GM20000 (cell line): ENCODE data around the gene KLHDC10.

Experiments
- DNase-seq: peaks from one replicate; pipeline ENCODE4 v3.0.0; 2012; ENCODE audit warnings: low spot score
- TF ChIP-seq, protein P1 (sequence below): IDR thresholded peaks from 2 replicates; pipeline ENCODE4 v1.5.1; 2012; ENCODE audit warnings: mild to moderate bottlenecking, control low read depth; ENCODE audit errors: extremely low read depth, missing control alignments

Gene KLHDC10

DNA sequence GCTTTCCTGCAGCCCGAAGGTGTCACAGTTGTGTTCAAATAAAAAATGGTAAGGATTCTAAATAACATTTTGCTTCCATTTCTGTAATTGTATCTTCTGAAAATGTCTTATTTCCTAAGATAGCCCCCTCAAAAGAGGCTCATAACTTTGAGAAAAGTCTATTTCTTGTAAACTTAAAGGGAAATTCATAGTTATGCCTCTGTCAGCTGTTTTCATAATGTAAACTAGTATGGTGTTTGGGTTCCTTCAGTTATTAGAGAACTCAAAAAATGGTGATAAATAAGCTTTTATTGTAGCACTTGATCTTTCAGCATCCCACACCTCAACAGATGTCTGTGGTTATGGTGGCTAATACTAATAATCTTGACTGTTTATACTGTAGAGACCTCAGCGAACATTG, 57.1 kb downstream of the KLHDC10 start:
- TF ChIP-seq, protein P1, sequence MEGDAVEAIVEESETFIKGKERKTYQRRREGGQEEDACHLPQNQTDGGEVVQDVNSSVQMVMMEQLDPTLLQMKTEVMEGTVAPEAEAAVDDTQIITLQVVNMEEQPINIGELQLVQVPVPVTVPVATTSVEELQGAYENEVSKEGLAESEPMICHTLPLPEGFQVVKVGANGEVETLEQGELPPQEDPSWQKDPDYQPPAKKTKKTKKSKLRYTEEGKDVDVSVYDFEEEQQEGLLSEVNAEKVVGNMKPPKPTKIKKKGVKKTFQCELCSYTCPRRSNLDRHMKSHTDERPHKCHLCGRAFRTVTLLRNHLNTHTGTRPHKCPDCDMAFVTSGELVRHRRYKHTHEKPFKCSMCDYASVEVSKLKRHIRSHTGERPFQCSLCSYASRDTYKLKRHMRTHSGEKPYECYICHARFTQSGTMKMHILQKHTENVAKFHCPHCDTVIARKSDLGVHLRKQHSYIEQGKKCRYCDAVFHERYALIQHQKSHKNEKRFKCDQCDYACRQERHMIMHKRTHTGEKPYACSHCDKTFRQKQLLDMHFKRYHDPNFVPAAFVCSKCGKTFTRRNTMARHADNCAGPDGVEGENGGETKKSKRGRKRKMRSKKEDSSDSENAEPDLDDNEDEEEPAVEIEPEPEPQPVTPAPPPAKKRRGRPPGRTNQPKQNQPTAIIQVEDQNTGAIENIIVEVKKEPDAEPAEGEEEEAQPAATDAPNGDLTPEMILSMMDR, result no peak
- no peak for DNase-seq

DNA sequence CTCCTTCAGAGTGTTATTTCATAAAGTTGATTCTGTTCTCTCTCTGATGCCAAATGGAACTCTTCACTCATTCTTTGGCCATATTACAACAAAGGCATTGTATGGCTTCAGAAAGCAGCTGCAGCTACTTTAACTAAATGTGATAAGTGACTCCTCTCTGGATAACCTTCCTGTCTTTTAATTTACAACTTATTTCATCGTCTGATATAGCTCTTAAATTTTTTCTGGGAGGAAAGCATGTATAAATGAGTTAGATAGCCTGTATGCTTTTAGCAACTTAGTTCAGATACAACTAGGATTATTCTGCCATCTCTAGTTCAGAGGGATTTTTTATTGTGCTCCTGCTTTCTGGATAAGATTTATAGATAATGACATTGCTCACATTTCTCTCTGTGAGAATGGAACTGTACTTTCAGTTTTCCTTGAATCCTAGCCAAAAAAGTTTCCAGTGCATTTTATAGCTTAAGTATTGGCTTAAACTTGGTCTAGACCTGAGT, 57.5 kb downstream of the KLHDC10 start:
- DNase-seq, result no peak
- TF ChIP-seq, protein P1, result no peak

DNA sequence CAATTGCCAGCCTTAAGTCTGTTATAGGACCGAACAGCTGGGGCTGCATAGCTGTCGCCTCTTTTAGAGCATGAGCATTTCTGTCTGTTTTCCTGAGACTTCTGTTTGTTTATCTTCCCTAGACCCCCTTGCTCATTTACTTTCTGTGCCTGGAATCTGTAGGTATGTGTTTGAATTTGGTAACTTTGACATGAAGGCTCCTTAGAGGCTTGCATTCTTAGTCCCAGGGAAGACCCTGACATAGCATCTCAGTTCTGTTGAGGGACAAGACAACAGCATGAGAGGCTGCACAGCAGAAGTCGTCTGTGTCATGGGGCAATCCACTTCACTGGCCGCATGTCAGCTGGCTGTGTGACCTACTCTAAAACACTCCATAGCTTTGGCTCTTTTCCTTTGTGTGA, 58.7 kb downstream of the KLHDC10 start:
- no peak for DNase-seq

DNA sequence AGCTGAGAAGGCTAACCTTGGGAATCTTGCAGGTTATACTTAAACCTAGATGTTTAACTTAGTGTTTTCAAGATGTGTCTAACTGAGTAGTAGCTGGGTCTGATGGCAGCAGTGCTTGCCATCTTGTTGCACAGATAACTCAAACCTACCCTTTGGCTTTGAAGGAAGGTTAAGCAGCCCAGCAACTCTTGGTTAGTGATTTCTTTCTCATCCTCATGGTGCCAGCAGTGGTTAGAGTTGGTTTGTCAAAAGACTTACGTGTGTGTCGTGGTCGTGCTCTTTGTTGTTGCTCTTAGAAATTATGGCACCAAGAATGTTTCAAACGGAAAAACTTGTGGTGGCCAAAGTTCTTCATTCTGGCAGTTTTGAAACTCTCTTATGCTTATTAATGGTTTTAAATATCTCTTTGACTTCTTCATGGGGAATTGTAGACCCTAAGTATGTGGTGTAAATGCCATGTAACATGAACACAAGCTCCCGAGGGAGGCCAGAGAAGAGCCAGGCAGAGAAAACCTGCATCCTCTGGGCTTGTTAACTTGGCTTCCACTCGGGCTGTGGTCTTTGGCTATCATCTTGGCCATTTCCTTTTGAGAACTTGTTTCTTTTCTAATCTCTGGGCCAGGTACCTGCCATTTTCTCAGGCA, 61.0 kb downstream of the KLHDC10 start:
- DNase-seq, result no peak
- TF ChIP-seq, protein P1, result no peak

More for the DNA sequence above, 58.7 kb downstream of the KLHDC10 start:
- TF ChIP-seq, protein P1, result no peak

DNA sequence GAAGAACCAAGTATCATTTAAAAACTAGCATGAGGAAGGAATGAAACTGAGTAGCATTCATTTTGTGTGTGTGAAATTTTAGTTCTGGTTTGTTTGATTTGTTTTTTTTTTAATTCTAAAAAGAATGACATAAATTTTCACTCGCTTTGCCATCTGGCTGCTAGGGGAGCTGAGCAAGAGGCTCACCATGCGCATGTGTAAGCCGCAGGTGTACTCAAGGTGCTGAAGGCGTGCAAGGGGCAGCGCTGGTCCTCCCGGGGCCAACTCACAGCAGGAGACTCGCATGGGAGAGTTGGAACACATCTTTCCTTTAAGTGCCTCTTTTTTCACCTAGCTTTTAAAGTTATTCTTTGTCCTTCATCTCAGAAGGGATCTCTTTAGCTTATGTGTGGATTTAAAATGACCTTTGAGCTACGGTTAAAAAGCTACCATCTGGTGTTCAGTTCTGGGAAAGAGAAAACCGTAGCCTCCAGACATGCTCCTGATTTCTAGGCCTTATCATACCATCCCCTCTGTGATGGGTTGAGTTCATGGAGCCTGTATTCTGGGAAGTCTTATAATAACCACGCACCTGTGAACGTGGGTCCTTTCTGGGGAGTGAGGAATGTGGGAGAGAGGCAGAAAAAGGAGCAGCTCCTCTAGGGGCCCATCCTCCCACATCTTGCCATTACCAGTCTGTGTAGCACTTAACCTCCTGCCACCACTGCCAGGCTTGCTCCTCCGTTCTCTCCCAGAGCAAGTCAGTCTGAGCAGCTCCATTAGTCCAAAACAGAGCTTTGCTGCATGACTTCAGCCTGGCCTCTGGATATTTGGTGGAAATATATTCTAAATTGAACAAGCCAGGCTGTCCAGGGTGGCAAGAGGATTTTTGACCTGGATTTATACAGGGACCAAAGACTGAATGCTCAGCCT, 61.9 kb downstream of the KLHDC10 start:
- TF ChIP-seq, protein P1, result no peak
- no peak for DNase-seq

DNA sequence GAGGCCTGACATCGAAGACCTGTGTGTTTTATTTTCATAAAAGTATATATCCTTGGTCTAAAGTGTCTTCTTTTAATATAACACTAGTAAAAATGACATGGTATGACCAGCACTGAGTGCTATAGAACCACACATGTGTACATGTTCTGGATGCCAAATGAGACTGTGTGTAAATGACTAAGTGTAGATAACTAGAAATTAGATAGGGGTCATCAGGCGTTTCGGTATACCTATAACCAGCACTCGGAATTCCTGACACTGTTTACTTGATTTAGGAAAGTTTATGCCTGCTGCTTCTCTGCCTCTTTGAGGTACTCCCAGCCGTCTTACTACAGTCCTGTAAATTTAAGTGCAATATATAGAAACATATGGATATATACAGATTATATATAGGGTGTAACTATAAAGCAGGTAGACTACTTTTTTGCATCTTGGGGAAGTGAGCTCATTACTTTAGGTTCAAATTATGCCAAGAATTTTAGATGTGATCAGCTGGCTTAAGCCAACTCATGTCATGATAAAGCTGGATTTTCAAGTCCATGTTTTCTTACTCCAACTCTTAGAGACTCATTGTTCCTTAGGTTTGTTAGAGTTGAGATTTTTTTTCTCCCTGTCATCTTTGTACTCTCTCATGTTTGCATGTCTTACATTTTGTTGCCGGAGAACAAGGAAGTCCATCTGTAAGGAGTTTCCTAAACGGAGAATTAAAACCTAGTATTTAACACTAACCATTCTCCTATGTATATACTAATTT, 62.9 kb downstream of the KLHDC10 start:
- TF ChIP-seq, protein P1, result no peak
- DNase-seq, result no peak

DNA sequence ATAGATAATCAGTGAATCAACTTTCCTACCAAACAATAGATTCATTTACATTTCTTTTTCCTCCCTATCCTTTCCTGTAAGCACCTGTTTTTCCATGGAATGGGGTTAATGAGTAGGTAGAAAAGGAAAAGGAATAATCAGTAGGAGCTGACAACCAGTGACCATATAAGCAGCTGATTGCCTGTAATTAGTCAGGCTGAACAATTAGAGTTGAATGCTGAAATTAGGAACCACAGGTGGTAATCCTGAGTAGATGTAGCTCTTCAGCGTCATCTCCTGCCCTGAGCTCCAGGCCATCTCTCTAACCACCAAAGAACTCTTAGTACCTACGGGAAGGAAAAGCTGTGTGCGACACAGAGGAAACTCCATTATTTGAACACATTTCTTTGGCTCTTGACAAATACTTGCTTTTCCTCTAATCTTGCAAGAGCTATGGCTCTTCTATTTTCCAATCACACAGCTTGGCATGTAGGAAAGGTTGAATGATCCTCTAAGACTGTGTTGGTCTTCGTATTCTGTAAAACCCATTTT, 63.8 kb downstream of the KLHDC10 start:
- TF ChIP-seq, protein P1, result no peak
- DNase-seq, result no peak
